GM12878 (cell line): Measurements from ENCODE around the gene TMEM244.

ENCODE experiments used
- BMI1 ChIP-seq: fragments of 450-650 bp; IDR thresholded peaks from 2 replicates; pipeline ENCODE4 v1.6.1; 2016; ENCODE audit warnings: mild to moderate bottlenecking, moderate library complexity, borderline replicate concordance
- CHD2 ChIP-seq: IDR thresholded peaks from 2 replicates; pipeline ENCODE4 v1.6.1; 2011; ENCODE audit warnings: low read depth, low read length, improper control_type of control experiment, borderline replicate concordance
- CREB1 ChIP-seq: IDR thresholded peaks from 2 replicates; pipeline ENCODE4 v1.6.1; 2012; ENCODE audit warnings: low read depth, mild to moderate bottlenecking, inconsistent platforms
- CTCF ChIP-seq, 3 experiments: IDR thresholded peaks in 2 of 3; conservative IDR thresholded peaks in 1 of 3; 2 replicates each; pipeline ENCODE4 v1.5.1; 2011; ENCODE audit warnings: low read depth in 3 of 3, low read length in 3 of 3, mild to moderate bottlenecking in 3 of 3, control low read depth in 2 of 3, moderate library complexity in 2 of 3, inconsistent platforms in 1 of 3, mixed read lengths in 1 of 3; ENCODE audit not compliant: control insufficient read depth in 2 of 3, insufficient read depth in 1 of 3; ENCODE audit errors: extremely low read depth in 1 of 3
- POLR2AphosphoS5 ChIP-seq: IDR thresholded peaks from 2 replicates; pipeline ENCODE4 v1.6.1; 2011; ENCODE audit warnings: mild to moderate bottlenecking, low read length, inconsistent platforms
- RAD51 ChIP-seq: fragments of 450-650 bp; IDR thresholded peaks from 2 replicates; pipeline ENCODE4 v1.6.1; 2016; ENCODE audit warnings: moderate library complexity, mild to moderate bottlenecking, inconsistent platforms
- RB1 ChIP-seq: fragments of 450-650 bp; formaldehyde crosslinking; IDR thresholded peaks from 2 replicates; pipeline ENCODE4 v1.6.1; 2017; ENCODE audit warnings: mild to moderate bottlenecking, borderline replicate concordance
- SIN3A ChIP-seq: IDR thresholded peaks from 2 replicates; pipeline ENCODE4 v1.6.1; 2012; ENCODE audit warnings: low read depth, low read length, improper control_type of control experiment
- SP1 ChIP-seq: IDR thresholded peaks from one replicate; pipeline ENCODE4 v1.6.1; 2011; ENCODE audit warnings: low read depth, low read length
- TARDBP ChIP-seq: IDR thresholded peaks from 2 replicates; pipeline ENCODE4 v1.6.1; 2016; ENCODE audit warnings: borderline replicate concordance
- TCF7 ChIP-seq: IDR thresholded peaks from 2 replicates; pipeline ENCODE4 v1.6.1; 2014; ENCODE audit warnings: antibody characterized with exemption, borderline replicate concordance

GRCh38 chr6:129857838-129858237 lies 3.3 kb downstream of the TMEM244 start:
- no peak for TF ChIP-seq TARDBP
- no peak for TF ChIP-seq RB1
- TF ChIP-seq CTCF (IDR thresholded peaks at IDR 0.05 in 2 of 3, conservative IDR thresholded peaks at IDR 0.05 in 1 of 3; ENCODE audit: control insufficient read depth in 2 of 3, extremely low read depth in 1 of 3, insufficient read depth in 1 of 3, low read depth in 3 of 3, low read length in 3 of 3) = no peak
- TF ChIP-seq SP1 = no peak
- TF ChIP-seq POLR2AphosphoS5 = no peak
- no peak for TF ChIP-seq CREB1
- TF ChIP-seq RAD51 = no peak
- TF ChIP-seq SIN3A = no peak
- no peak for TF ChIP-seq TCF7
- TF ChIP-seq BMI1 = no peak
- TF ChIP-seq CHD2 = no peak
